Activated CD8-positive, alpha-beta T cell treated with anti-CD3 and anti-CD28 coated beads, Interleukin-2, amount 10 ng/mL, durations not matched to agents 7 days and 5 days (primary cell): ENCODE data around the gene CDKAL1. TPM values are rescaled to one million over a fixed set of nuclear protein-coding genes. Genes with fewer than 3 reads are reported as not detected.

Source experiments
- ATAC-seq: fragments of 150-1000 bp; cut with Tn5 transposase; one replicate; pipeline ENCODE4 v1.10.0; 2021; ENCODE audit warnings: moderate library complexity
- CTCF ChIA-PET: fragments of 350-600 bp; sonication (Branson Sonifier 250); formaldehyde crosslinking; loops from one replicate; lab custom pipeline; 2021; ENCODE audit warnings: antibody characterized with exemption; lab: Charles Lee
- POLR2A ChIA-PET: fragments of 350-600 bp; sonication (Branson Sonifier 250); formaldehyde crosslinking; loops from one replicate; lab custom pipeline; 2021; ENCODE audit warnings: antibody characterized with exemption; lab: Charles Lee
- DNase-seq: peaks from one replicate; pipeline ENCODE4 v3.0.0-alpha.2; 2020
- H3K27ac Mint-ChIP-seq: one replicate; pipeline ENCODE4 v1.8.0; 2021; ENCODE audit warnings: mild to moderate bottlenecking, mixed read lengths
- H3K27me3 Mint-ChIP-seq: one replicate; pipeline ENCODE4 v1.8.0; 2021; ENCODE audit warnings: low read depth, mixed read lengths
- H3K36me3 Mint-ChIP-seq: one replicate; pipeline ENCODE4 v1.8.0; 2021; ENCODE audit warnings: low read depth, mixed read lengths
- H3K4me1 Mint-ChIP-seq: one replicate; pipeline ENCODE4 v1.8.0; 2021; ENCODE audit warnings: low read depth, mixed read lengths
- H3K4me3 Mint-ChIP-seq: one replicate; pipeline ENCODE4 v1.8.0; 2021; ENCODE audit warnings: mild to moderate bottlenecking, mixed read lengths
- H3K9me3 Mint-ChIP-seq: one replicate; pipeline ENCODE4 v1.8.0; 2022; ENCODE audit warnings: mixed read lengths; ENCODE audit not compliant: insufficient read depth
- total RNA-seq, 2 experiments: library from RNA; stranded (reverse); gene quantifications; one replicate each; pipeline ENCODE4 v1.2.3, GENCODE V29; 2021

CDKAL1 gene
- total RNA-seq, 2 experiments from 2014 or later: 24.3 to 25.2 TPM

DNA sequence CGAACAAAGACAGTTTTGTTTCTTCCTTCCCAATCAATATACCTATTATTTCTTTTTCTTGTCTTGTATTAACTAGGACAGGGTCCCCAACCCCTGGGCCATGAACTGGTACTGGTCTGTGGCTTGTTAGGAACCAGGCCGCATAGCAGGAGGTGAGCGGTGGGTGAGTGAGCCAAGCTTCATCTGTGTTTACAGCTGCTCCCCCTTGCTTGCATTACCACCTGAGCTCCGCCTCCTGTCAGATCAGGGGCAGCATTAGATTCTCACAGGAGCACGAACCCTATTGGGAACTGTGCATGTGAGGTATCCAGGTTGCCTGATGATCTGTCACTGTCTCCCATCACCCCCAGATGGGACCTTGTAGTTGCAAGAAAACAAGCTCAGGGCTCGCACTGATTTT is 151.9 kb downstream of the CDKAL1 start:
- Mint-ChIP-seq H3K27me3 (no peaks in the 10 kb centered on the region), H3K27ac (no peak overlapping the region), H3K36me3 (peaks cover 3% of the 10 kb centered on the region), H3K9me3 (no peaks in the 10 kb centered on the region), H3K4me1 (peaks cover 22% of the 10 kb centered on the region), H3K4me3 (no peak overlapping the region)
- ATAC-seq (no peak), DNase-seq (no peak)
- CTCF ChIA-PET: no interaction called here
- POLR2A ChIA-PET: no interaction called here

DNA sequence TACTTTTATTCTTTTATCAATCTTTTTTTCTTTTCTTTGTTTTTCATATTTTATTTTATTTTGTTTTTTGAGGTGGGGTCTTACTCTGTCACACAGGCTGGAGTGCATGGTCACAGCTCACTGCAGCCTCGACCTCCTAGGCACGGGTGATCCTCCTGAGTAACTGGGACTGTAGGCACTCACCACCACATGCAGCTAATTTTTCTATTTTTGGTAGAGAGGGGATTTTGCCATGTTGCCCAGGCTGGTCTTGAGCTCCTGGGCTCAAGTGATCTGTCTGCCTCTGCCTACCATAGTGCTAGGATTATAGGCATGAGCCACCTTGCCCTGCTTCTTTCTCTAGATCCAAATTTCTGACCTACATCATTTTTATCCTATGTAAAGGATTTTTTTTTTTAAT is 153.2 kb downstream of the CDKAL1 start:
- Mint-ChIP-seq H3K27ac (no peak overlapping the region), H3K27me3 (no peaks in the 10 kb centered on the region), H3K9me3 (no peaks in the 10 kb centered on the region), H3K4me3 (no peak overlapping the region), H3K4me1 (peaks cover 17% of the 10 kb centered on the region), H3K36me3 (peaks cover 4% of the 10 kb centered on the region)
- DNase-seq (no peak), ATAC-seq (no peak)
- ChIA-PET POLR2A (no interaction called here), CTCF (no interaction called here)

DNA sequence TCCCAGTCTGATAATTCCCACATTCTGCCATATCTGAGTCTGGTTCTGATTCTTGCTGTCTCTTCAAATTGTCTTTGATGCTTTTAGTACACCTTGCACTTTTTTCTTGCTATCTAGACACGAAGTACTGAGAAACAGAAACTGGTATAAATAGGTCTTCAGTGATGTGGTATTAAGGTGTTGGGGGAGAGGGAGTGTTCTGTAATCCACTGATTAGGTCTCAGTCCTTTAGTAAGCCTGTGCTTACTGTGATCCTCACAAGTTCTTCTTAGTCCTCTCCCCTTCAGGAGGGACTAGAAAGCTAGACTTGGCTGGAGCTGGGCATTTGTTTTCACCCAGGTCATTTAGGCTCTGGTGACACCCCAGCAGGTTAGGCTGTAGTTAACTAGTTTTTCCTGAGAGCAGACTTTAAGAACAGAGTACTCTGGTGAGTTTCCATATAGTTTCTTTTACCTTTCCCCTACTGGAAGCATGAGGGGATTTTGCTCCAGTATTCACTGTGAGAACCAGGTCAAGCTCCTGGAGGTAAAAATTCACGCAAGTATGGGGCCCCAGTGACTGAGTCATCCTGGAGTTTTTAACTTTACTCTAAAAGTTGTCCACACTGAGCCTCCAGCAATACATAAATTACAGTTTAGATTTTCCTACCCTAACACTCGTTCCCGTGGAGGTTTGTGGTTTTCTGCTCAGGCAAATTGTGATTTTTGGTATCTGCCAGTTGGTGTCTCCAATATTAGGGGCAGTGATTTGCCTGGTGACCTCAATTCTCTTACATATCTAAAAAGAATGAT is 154.6 kb downstream of the CDKAL1 start:
- Mint-ChIP-seq H3K27ac (no peak overlapping the region), H3K36me3 (peaks cover 4% of the 10 kb centered on the region), H3K4me1 (peaks cover 19% of the 10 kb centered on the region), H3K9me3 (no peaks in the 10 kb centered on the region), H3K4me3 (no peak overlapping the region), H3K27me3 (no peaks in the 10 kb centered on the region)
- ChIA-PET POLR2A (no interaction called here), CTCF (no interaction called here)
- DNase-seq: no peak
- peak; percentile 79 for ATAC-seq

DNA sequence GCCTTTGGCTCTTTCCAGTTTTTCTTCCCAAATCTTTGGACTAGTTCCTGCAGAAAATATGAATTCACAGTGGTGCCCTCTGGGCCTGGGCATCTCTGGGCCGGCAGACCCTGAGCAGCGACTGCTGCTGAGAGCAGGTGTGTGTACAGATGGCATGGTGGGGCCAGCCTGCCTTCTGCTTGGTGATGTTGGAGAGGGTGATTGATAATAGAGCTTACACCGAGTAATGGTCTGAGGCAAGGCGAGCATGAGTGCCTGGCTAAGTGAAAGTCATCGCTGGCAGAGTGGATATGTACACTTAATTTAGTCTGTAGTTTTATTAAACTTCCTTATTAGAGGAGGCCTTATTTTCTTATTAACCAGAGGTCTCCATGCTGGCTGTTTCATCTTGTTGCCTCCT is 156.9 kb downstream of the CDKAL1 start:
- CTCF ChIA-PET: no interaction called here
- H3K4me1 Mint-ChIP-seq: peaks cover 19% of the 10 kb centered on the region
- no peak overlapping the region for H3K4me3 Mint-ChIP-seq

DNA sequence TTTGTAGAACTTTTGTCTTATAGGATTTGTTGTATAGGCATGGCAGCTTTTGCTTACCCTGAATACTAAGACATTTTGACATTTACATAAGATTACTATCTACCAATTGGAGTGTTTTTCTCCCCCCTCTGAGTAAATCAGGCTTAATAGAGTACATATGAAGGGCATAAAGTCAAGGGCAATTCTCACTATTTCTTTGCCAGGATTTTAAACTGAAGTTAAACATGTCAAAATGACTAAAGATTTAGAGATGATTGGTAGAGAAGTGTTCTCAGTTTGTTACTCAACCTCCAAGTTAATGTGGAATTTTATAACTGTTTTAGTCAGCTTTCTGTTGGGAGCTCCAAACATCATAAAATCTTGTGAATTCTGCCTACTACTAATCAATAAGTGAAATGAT is 157.8 kb downstream of the CDKAL1 start:
- Mint-ChIP-seq H3K4me1 (peaks cover 19% of the 10 kb centered on the region), H3K9me3 (no peaks in the 10 kb centered on the region), H3K27me3 (no peaks in the 10 kb centered on the region), H3K36me3 (peaks cover 2% of the 10 kb centered on the region), H3K4me3 (no peak overlapping the region), H3K27ac (no peak overlapping the region)
- POLR2A ChIA-PET: no interaction called here
- CTCF ChIA-PET: interaction anchor here (0.9 kb wide), 1 partner anchor 11 kb away, joined by 3 read pairs; no protein-coding TSS in a partner anchor
- ATAC-seq: no peak
- no peak for DNase-seq

More for the DNA sequence above, 156.9 kb downstream of the CDKAL1 start:
- no peak overlapping the region for H3K27ac Mint-ChIP-seq
- ATAC-seq (no peak), DNase-seq (no peak)
- peaks cover 4% of the 10 kb centered on the region for H3K36me3 Mint-ChIP-seq
- no peaks in the 10 kb centered on the region for H3K9me3 Mint-ChIP-seq
- POLR2A ChIA-PET: no interaction called here
- H3K27me3 Mint-ChIP-seq: no peaks in the 10 kb centered on the region

DNA sequence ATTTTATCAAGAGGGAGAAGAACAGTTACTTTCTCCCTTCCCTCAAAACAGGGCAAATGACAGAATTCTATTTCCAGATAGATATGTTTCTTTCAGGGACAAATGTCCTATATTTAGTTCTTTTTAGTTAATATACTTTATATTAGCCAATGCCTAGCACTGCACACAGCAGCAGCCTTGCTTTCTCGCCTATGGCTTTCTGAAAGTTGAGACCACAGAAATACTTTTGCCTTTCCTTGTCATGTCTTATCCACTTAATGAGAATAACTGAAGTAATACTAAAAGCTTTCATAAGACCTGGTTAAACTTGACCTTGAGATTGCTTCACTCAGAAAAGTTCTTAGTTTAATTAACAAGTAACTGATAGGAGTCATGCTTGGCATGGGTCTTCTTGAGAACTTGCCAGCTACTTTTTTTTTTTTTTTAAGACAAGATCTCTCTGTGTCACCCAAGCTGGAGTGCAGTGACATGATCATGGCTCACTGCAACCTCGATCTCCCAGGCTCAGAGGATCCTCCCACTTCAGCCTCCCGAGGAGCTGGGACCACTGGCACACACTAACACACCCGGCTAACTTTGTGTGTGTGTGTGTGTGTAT is 159.3 kb downstream of the CDKAL1 start:
- ATAC-seq (no peak), DNase-seq (no peak)
- H3K36me3 Mint-ChIP-seq: peaks cover 2% of the 10 kb centered on the region
- H3K4me3 Mint-ChIP-seq: no peak overlapping the region
- no peaks in the 10 kb centered on the region for H3K27me3 Mint-ChIP-seq
- no peaks in the 10 kb centered on the region for H3K9me3 Mint-ChIP-seq
- ChIA-PET CTCF (no interaction called here), POLR2A (no interaction called here)
- peaks cover 13% of the 10 kb centered on the region for H3K4me1 Mint-ChIP-seq
- H3K27ac Mint-ChIP-seq: no peak overlapping the region

DNA sequence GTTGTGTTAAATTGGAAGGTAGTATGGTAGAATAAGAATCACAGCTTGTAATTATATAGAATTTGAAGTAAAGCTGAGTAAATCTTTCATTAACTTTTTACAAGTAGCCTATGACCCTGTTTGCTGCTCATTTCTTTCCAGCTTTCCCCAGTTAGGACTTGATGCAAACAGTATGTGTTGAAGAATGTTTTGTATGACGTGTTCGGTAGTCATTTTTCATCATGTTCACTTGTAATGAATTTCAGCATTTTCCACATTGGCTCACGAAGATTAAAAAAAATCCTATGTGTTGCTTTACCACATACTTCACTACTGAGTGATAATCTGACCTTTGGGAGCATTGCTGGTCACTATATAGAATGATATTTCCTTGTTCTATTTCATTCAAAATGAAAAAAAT is 162.4 kb downstream of the CDKAL1 start:
- Mint-ChIP-seq H3K4me3 (no peak overlapping the region), H3K36me3 (no peaks in the 10 kb centered on the region), H3K27ac (no peak overlapping the region), H3K4me1 (peaks cover 2% of the 10 kb centered on the region), H3K27me3 (no peaks in the 10 kb centered on the region), H3K9me3 (no peaks in the 10 kb centered on the region)
- DNase-seq: no peak
- ChIA-PET CTCF (no interaction called here), POLR2A (no interaction called here)
- ATAC-seq: no peak

DNA sequence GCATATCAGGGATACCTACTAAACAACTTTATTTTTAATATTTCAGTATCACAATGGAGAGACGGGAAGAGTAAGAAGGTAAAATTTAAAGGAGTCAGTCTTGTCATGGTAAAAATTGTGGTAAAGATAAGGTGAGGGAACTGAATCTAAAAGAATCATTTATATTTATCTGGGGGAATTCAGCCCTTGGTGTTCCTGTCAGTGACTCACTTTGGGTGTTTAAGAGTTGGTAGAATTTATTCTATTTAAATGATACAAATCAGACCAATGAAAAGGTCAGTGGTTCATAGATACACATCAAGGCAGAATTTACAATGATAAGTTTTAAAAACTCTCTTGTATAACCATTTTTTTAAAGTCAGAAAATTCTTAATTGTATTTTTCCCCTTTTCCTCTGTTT is 164.4 kb downstream of the CDKAL1 start:
- H3K9me3 Mint-ChIP-seq: no peaks in the 10 kb centered on the region
- ChIA-PET POLR2A (no interaction called here), CTCF (no interaction called here)
- no peaks in the 10 kb centered on the region for H3K36me3 Mint-ChIP-seq
- H3K27me3 Mint-ChIP-seq: no peaks in the 10 kb centered on the region
- H3K4me3 Mint-ChIP-seq: no peak overlapping the region
- H3K27ac Mint-ChIP-seq: no peak overlapping the region
- ATAC-seq (no peak), DNase-seq (no peak)
- peaks cover 5% of the 10 kb centered on the region for H3K4me1 Mint-ChIP-seq

DNA sequence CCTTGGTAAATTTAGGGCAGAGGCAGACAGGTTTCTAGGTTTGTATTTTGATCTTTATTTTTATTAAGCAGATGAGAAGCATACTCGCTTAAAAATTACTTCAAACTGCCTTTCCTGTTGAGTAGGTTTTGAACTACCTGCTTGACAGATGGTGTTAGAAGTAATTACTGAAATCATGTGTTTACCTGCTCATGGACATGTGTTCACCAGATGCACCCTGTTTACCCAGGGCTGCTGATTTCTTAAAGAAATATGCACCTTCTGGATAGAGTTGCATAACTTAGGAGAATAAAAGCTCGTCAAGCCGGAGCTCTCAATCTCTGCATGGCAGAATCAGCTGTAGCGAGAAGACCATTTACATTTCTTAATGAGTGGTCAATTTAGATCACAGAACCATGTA is 165.1 kb downstream of the CDKAL1 start:
- ChIA-PET CTCF (no interaction called here), POLR2A (no interaction called here)
- Mint-ChIP-seq H3K4me1 (peaks cover 10% of the 10 kb centered on the region), H3K4me3 (no peak overlapping the region), H3K27me3 (no peaks in the 10 kb centered on the region), H3K36me3 (no peaks in the 10 kb centered on the region), H3K9me3 (no peaks in the 10 kb centered on the region), H3K27ac (no peak overlapping the region)
- ATAC-seq (no peak), DNase-seq (no peak)

DNA sequence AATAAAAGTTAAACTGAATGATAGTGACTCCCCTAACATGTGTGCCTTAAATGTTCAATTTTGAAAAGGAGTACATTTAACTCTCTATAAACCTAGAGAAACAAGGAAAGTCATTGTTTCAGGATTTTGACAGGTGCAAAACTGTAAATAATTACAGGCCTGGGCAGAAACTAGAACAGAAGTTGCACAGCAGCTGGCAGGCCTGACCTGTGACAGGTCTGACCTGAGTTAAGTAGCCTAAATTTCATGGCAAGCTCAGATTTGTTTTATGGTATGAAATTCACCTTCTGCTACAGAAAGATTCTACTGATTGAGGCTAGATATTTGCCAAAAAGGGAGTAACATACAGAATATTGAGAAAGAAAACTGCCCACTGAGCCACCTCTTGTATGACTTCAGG is 166.1 kb downstream of the CDKAL1 start:
- CTCF ChIA-PET: no interaction called here
- no peaks in the 10 kb centered on the region for H3K9me3 Mint-ChIP-seq

DNA sequence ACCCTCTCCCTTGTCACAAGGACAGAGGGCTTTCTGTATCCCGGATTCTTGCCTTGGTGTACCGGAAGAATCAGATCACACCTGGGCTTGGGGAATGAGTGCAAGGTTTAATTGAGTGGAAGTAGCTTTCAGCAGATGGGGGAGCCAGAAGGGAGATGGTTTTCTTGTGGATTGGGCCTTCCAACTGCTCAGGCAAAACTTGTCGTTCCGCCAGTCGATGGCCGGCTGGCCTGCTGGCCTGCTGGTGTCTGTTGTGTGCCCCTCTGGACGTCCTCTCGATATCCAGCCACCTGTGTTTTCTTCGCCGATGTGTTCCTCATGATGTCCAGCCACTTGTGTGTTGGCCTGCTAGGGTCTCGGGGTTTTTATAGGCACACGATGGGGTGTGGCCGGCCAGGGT is 168.1 kb downstream of the CDKAL1 start:
- Mint-ChIP-seq H3K4me1 (peaks cover 20% of the 10 kb centered on the region), H3K4me3 (no peak overlapping the region), H3K36me3 (no peaks in the 10 kb centered on the region), H3K27ac (peak overlapping the region; percentile 32), H3K27me3 (no peaks in the 10 kb centered on the region), H3K9me3 (no peaks in the 10 kb centered on the region)
- DNase-seq (no peak), ATAC-seq (no peak)
- ChIA-PET CTCF (interaction anchor here (1.0 kb wide), 1 partner anchor 10 kb away, joined by 3 read pairs; no protein-coding TSS in a partner anchor), POLR2A (no interaction called here)

More for the DNA sequence above, 166.1 kb downstream of the CDKAL1 start:
- H3K4me3 Mint-ChIP-seq: no peak overlapping the region
- POLR2A ChIA-PET: no interaction called here
- DNase-seq (no peak), ATAC-seq (no peak)
- peaks cover 10% of the 10 kb centered on the region for H3K4me1 Mint-ChIP-seq
- no peaks in the 10 kb centered on the region for H3K27me3 Mint-ChIP-seq
- no peak overlapping the region for H3K27ac Mint-ChIP-seq
- H3K36me3 Mint-ChIP-seq: no peaks in the 10 kb centered on the region

DNA sequence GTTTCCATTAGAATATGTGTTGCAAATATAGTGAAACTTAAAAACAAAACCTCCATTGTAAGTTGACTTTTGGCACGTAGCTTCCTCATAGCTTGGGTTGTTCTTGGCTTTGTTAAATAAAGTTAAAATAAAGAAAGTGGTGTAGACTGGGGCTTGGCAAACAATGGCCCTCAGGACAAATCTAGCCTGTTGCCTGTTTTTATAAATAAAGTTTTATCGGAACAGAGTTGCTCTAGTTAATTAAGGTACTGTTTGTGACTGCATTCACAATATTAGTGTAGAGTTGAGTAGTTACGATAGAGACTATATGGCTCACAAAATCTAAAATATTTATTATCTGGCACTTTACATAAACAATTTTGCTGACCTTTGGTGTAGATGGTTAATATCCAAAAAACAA is 168.8 kb downstream of the CDKAL1 start:
- POLR2A ChIA-PET: no interaction called here
- no peak for ATAC-seq

More for the DNA sequence above, 168.8 kb downstream of the CDKAL1 start:
- CTCF ChIA-PET: interaction anchor here (1.0 kb wide), 1 partner anchor 11 kb away, joined by 3 read pairs; no protein-coding TSS in a partner anchor
- no peak overlapping the region for H3K27ac Mint-ChIP-seq
- H3K4me1 Mint-ChIP-seq: peaks cover 24% of the 10 kb centered on the region
- no peak for DNase-seq
- no peak overlapping the region for H3K4me3 Mint-ChIP-seq
- H3K36me3 Mint-ChIP-seq: no peaks in the 10 kb centered on the region
- no peaks in the 10 kb centered on the region for H3K9me3 Mint-ChIP-seq
- H3K27me3 Mint-ChIP-seq: no peaks in the 10 kb centered on the region
